ENCODE results near the gene URB1.
"Not testable (repeated sequence)": the region's sequence is repeated elsewhere in the genome, so short reads cannot be mapped to it uniquely, and the experiment has no call there.

URB1 gene

DNA sequence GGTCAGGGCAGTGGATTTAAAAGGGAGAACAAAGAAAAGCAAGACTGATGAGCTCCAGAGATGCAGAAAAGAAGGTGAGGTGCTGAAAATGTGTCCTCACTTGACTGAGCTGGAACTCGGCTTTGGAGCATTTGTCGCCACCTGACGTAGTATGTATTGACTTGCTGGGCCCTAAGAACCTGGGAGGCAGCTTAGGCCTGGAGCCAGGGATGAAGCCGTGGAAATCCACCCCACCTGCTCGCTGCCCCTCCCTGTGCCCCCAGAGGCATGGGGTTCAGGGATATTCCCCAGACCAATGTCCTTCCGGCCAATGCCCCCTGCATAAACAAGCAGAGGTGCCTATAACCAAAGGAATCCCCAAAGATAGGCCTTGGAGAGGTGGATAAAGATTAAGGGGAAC lies 79.8 kb downstream of the URB1 start:
- no peak for DNase-seq

DNA sequence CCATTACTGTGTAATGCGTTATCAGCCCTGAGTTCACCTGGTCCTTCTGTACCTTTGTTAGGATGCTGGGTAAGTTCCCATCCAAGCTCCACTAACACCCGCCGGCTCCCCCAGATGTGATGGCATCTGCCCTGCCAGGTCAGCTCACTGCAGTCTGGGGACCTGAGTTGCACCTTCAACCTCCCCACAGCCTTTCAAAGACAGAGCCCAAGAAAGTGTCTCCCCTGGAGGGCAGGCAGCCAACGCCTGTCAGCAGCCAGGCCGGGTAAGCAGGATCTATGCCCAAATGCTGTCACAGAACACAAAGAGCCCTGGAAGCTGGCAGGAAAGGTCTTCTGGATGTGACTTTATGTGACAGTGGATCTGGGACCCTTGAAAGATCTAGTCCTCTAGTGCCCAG lies 80.5 kb downstream of the URB1 start:
- DNase-seq: no peak

GRCh38 chr21:32311621-32312020 lies 81.2 kb downstream of the URB1 start:
- DNase-seq: no peak

- DNase-seq: not testable (repeated sequence)
Measured at GRCh38 chr21:32310976-32311375, 81.8 kb downstream of the URB1 start.

- DNase-seq: no peak
Measured at GRCh38 chr21:32309906-32310460, 82.8 kb downstream of the URB1 start.

GRCh38 chr21:32308696-32309095 lies 84.1 kb downstream of the URB1 start:
- no peak for DNase-seq

- no peak for DNase-seq
Measured at GRCh38 chr21:32307706-32308105, 85.1 kb downstream of the URB1 start.

GRCh38 chr21:32306021-32306780 lies 86.6 kb downstream of the URB1 start:
- no peak for DNase-seq

GRCh38 chr21:32304998-32305397 lies 87.8 kb downstream of the URB1 start:
- DNase-seq: no peak

DNA sequence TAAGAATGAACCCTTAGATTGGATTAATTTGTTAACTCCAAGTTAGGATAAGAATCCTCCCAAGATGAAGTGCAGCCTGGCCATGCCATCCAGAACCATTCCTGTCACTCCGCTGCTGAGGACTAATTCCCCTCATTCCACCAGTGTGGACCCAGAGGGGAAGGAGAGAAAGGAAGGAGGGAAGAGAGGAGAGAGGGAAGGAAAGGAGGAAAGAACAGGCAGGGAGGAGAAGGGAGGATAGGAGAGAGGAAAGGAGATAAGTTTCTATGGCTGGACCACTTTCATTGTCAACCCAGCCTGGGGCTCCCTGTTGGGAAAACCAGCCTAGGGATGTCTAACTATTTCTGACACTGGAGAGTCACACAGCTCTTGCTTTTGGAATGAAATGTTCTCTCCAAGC lies 89.4 kb downstream of the URB1 start:
- DNase-seq: no peak

DNA sequence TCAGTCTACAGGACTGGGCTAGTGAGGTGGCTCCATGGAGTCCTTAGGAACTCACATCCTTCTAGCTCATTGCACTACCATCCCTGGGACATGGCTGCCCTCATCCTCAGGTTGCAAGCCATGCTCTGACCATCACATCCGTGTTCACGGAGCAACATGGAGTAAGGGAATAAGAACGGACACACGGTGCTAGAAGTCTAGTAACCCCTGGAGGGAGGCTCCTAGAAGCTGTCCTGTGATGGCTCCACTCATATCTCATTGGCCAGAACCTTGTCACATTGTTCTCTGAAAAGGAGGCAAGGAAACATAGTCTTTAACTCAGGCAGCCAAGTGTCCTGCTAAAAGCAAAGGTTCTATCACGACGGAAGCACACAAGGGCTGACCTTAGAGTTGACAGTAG lies 90.3 kb downstream of the URB1 start:
- DNase-seq: no peak

DNA sequence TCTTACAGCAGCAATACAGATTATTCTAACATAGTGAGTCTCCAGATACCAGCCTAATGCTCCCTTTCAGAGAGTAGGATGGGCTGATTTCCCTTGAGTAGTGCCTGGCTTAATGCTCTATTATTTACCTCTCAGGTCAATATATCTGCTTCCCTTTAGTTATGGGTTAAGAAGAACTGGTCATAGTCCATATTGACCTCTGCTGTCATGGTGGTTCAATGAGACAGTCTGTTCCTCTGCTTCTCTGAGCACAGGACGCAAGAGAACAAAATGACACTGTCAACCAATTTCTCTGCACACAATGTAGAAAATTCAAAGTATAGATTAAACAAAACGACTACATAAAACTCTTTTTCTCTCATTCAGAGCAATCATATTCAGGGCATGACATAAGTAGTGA lies 91.2 kb downstream of the URB1 start:
- no peak for DNase-seq

GRCh38 chr21:32300117-32300681 lies 92.6 kb downstream of the URB1 start:
- DNase-seq: no peak

DNA sequence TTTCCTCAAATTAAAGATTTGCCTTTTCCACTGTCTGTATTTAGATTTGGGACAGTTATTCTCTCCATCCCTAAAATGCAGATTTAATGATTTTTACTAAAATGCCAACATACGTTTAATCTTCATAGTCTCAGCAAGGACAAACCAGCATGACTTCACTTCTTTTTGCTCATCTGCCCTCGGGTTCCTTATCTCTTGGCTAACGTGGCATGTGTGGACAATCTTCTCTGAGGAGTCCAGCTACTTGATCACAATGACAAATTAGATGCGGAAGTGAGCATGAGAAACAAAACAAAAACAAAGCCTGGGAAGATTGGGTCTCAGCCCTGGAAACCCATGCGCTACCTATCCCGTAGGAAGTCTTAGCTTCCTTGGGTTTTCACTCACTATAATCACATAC lies 93.1 kb downstream of the URB1 start:
- DNase-seq: no peak

DNA sequence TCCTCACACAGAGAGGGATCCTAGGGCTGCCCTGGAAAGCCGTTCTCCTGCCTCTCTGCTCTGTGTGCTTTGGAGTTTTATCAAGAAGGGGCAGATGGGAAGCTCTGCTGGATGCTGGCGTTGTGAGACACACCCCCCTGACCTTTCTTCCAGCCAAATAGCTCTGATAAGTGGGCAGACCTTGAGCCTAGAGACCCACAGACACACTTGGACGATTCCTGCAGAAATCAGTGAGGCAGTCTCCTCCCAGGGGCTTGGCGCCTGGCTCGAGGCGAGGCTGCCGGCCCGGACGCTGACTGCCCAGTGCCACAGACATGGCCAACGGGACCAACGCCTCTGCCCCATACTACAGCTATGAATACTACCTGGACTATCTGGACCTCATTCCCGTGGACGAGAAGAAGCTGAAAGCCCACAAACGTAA lies 94.1 kb downstream of the URB1 start, which contains the start of gene MRAP:
TSS of gene MRAP (plus strand) at position 198 of the 424 bp plus-strand sequence. CDS start at position 315, 117 bp downstream.
- DNase-seq: no peak

- no peak for DNase-seq
Measured at GRCh38 chr21:32298148-32298559, 94.7 kb downstream of the URB1 start.

DNA sequence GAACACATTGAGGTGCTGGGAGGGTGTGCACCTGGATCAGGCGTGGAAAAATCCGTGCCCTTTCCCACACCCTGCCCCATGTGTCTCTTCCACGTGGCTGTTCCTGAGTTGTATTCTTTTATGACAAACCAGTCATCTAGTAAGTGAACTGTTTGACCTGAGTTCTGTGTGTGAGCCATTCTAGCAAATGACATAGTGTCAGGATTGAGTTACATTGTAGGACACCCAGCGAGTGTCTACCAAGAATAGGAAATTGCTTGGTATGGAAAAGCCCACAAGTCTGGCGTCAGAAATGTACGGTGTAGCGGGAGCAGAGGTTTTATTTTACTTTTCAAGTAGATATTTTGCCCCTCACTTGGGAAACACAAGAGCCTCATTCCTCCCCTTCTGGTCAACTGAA lies 95.4 kb downstream of the URB1 start:
- no peak for DNase-seq

- no peak for DNase-seq
Measured at GRCh38 chr21:32285476-32285875, 107.3 kb downstream of the URB1 start.

GRCh38 chr21:32282992-32283391 lies 109.8 kb downstream of the URB1 start:
- no peak for DNase-seq

GRCh38 chr21:32281531-32281930 lies 111.3 kb downstream of the URB1 start:
- DNase-seq: no peak

DNA sequence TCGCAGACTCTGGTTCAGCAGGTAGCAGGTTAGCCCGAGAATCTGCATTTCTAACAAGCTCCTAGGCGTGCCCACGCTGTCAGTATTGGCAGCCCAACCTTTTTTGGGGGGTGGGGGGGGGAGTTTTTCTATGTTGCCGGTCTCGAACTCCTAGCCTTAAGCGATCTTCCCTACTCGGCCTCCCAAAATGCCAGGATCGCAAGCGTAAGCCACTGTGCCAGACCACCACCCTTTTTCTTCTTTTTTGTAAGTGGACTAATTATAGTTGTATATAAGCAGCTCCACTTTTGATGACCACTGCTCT lies 113.5 kb downstream of the URB1 start:
- DNase-seq: no peak

- DNase-seq: peak; percentile 39
Measured at GRCh38 chr21:32278518-32279376, 114.1 kb downstream of the URB1 start, which contains the start of gene MIS18A. Gene MIS18A (minus strand): TSS chr21:32279049. CDS start chr21:32279014, 35 bp downstream.

DNA sequence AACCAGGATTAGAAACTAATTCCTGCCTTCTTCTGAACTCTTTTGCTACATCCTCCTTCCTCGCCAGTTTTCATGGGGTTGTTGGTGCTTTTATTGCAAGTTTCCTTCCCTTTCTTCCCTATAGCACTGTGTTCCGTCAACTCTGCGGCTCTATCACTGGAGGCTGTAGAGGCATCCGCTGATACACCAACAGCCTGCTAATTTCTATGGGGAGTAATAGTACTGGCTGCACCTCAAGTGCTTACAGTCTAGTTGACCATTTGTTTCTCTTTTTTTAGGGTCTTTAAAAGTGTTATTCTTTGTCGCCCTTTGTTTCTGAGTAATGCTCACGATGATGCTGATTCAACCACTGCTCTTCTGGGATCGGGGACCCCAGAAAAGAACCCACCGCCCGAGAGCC lies 114.7 kb downstream of the URB1 start:
- no peak for DNase-seq

GRCh38 chr21:32276671-32277070 lies 116.1 kb downstream of the URB1 start:
- no peak for DNase-seq

Data from SIG-M5 (cell line).